Measurements from ENCODE around the gene SLC25A33.

SLC25A33 gene

DNA sequence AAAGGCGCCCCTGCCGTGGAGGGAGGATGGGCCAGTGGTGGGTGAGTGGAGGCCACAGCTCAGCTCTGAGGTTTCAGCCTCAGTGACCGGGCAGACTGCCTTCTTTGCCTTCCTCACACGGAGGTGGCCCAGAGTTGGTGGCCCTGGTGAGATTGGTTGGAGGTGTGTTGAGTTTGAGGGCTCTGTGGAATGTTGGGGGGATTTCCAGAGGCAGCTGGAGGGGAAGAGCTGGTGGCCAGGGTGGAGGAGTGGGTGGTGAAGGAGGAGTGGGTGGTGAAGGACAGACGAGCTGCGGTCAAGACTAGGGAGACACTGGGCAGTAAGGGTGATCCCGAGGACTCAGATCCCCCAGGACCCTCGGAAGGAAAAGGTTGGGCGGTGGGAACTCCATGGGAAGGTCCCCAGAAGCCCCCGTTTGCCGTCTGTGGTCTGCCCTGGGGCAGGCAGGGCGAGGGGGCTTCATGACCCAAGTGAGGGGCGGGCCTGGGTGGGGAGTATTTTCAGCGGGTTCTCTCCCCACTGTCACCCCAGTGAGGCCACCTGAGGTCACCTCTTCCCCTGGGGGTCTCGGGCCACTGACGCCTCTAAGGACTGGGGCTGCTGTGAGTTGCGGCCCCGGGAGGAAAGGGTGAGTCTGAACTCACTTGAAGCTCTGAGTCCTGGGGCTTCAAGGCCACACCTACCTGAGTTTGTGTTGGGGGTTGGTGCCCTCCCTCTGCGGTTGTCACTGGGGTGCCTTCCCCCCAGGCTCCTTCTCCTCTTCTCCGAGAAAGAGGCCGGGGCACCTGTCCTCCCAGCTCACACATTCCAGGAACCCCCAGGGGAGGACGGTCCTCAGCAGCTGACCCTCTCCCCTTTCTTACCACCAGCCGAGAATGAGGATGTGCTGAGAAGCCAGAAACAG is 89.5 kb downstream of the SLC25A33 start:
- TF ChIP-seq, protein P1, sequence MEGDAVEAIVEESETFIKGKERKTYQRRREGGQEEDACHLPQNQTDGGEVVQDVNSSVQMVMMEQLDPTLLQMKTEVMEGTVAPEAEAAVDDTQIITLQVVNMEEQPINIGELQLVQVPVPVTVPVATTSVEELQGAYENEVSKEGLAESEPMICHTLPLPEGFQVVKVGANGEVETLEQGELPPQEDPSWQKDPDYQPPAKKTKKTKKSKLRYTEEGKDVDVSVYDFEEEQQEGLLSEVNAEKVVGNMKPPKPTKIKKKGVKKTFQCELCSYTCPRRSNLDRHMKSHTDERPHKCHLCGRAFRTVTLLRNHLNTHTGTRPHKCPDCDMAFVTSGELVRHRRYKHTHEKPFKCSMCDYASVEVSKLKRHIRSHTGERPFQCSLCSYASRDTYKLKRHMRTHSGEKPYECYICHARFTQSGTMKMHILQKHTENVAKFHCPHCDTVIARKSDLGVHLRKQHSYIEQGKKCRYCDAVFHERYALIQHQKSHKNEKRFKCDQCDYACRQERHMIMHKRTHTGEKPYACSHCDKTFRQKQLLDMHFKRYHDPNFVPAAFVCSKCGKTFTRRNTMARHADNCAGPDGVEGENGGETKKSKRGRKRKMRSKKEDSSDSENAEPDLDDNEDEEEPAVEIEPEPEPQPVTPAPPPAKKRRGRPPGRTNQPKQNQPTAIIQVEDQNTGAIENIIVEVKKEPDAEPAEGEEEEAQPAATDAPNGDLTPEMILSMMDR (conservative IDR thresholded peaks at IDR 0.05; ENCODE audit: low read depth, low read length): no peak
- H3K4me3 ChIP-seq (ENCODE audit: low read depth, low read length): no peak overlapping the region
- DNase-seq (ENCODE audit: low read depth): no peak

DNA sequence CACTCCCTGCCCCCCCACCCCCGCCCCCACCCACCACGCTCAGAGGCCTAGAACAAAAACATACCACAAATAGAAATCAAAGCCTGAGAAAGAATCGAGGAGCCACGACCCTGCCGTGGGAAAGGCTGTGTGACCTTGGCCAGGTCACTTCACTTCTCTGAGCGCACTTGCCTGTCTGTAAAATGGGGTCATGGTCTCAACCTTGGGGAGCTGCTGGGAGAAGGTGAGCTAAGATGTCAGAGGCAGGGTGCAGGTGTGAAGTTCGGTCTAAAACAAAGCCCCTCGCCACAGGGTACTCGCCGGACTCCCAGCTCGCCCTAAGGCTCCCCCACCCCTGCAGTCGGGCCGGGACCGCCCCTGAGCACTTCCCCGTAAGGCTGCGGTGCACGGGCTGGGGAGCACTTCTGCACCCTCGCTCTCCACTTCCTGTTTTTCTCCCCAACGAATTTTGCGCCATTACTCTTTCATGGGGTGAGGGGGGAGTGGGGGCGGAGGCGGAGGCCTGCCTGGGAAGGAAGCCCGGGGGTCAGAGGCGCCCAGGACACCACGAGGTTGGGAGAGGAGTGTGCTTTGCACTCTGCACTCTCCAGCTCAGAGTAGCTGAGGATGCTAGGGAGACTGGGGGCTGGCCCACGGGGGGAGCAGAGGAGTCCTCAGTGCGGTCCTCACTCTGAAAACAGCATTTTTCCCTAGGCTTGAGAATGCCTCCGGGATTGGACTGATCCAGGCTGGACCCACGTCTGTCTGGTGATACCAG is 90.4 kb downstream of the SLC25A33 start:
- peak; percentile 11 for DNase-seq (ENCODE audit: low read depth)
- TF ChIP-seq, protein P1 (conservative IDR thresholded peaks at IDR 0.05; ENCODE audit: low read depth, low read length): no peak
- no peak overlapping the region for H3K4me3 ChIP-seq (ENCODE audit: low read depth, low read length)

DNA sequence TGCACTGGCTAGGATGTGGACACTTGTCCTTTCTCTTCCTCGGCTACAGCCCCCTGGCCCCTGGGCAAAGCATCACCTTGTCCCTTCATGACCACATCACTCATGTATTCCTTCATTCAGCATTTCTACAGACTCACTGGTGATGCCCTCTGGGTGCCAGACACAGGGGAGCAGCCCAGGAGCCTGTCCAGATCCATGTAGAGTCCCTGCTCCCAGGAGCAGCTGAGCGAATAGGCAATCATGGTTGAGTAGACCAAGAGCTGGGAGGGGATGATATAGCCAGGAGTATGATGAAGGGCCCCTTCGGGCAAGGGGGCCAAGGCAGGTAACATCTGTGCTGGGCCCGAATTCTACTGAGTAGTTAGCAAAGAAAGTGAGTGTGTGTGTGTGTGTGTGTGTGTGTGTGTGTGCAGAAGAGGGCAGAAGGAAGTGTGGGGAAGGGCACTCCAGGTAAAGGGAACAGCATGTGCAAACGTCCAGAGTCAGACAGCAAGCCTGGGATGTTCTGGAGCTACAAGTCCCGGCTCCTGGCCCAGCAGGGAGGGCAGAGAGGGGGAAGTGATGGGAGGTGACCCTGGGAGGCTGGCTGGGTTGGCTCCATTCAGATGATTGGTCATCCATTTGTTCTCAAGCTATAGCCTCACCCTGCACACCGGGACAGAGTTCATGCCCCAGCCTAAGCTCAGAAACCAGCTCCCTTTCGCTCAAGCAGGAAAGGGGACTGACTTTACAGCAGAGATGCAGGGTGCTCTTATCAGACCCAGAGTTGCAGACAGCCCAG is 91.3 kb downstream of the SLC25A33 start:
- TF ChIP-seq, protein P1 (conservative IDR thresholded peaks at IDR 0.05; ENCODE audit: low read depth, low read length): no peak
- no peak for DNase-seq (ENCODE audit: low read depth)
- no peak overlapping the region for H3K4me3 ChIP-seq (ENCODE audit: low read depth, low read length)

GRCh38 chr1:9631613-9632012 is 92.3 kb downstream of the SLC25A33 start:
- no peak for DNase-seq (ENCODE audit: low read depth)
- H3K4me3 ChIP-seq (ENCODE audit: low read depth, low read length): no peak overlapping the region
- TF ChIP-seq, protein P1 (conservative IDR thresholded peaks at IDR 0.05; ENCODE audit: low read depth, low read length): no peak

GRCh38 chr1:9633493-9633892 is 94.2 kb downstream of the SLC25A33 start:
- TF ChIP-seq, protein P1 (conservative IDR thresholded peaks at IDR 0.05; ENCODE audit: low read depth, low read length): no peak
- no peak overlapping the region for H3K4me3 ChIP-seq (ENCODE audit: low read depth, low read length)
- no peak for DNase-seq (ENCODE audit: low read depth)

- no peak overlapping the region for H3K4me3 ChIP-seq (ENCODE audit: low read depth, low read length)
- TF ChIP-seq, protein P1 (conservative IDR thresholded peaks at IDR 0.05; ENCODE audit: low read depth, low read length): no peak
- DNase-seq (ENCODE audit: low read depth): no peak
These were observed 95.3 kb downstream of the SLC25A33 start for GRCh38 chr1:9634582-9634981.
